NCI-H2227 (cell line): ENCODE measurements around the gene UNC5C.
A peak's percentile ranks its signal among the peaks of the same experiment; 100 is the strongest.

ENCODE experiments used
- DNase-seq: peaks from one replicate; lab custom pipeline; 2025; ENCODE audit not compliant: unreplicated experiment; lab: John Stamatoyannopoulos, UW

Gene UNC5C

GRCh38 chr4:95358421-95358820 lies 190.4 kb downstream of the UNC5C start:
- no peak for DNase-seq

- no peak for DNase-seq
Measured at GRCh38 chr4:95355021-95355420, 193.8 kb downstream of the UNC5C start.

GRCh38 chr4:95348418-95348817 lies 200.4 kb downstream of the UNC5C start:
- no peak for DNase-seq

- DNase-seq = no peak
Measured at GRCh38 chr4:95343235-95343634, 205.5 kb downstream of the UNC5C start.

- no peak for DNase-seq
Measured at GRCh38 chr4:95340191-95340590, 208.6 kb downstream of the UNC5C start.

- DNase-seq = no peak
Measured at GRCh38 chr4:95325665-95326064, 223.1 kb downstream of the UNC5C start.

GRCh38 chr4:95319169-95319568 lies 229.6 kb downstream of the UNC5C start:
- DNase-seq = no peak

GRCh38 chr4:95318483-95318882 lies 230.3 kb downstream of the UNC5C start:
- DNase-seq = no peak

GRCh38 chr4:95318044-95318443 lies 230.7 kb downstream of the UNC5C start:
- DNase-seq = no peak

- DNase-seq = peak; percentile 31
Measured at GRCh38 chr4:95317085-95317793, 231.5 kb downstream of the UNC5C start.

- DNase-seq = no peak
Measured at GRCh38 chr4:95314573-95314972, 234.2 kb downstream of the UNC5C start.

- no peak for DNase-seq
Measured at GRCh38 chr4:95304898-95305297, 243.9 kb downstream of the UNC5C start.

GRCh38 chr4:95300304-95300703 lies 248.5 kb downstream of the UNC5C start:
- no peak for DNase-seq

GRCh38 chr4:95296052-95296451 lies 252.7 kb downstream of the UNC5C start:
- no peak for DNase-seq

GRCh38 chr4:95295157-95295556 lies 253.6 kb downstream of the UNC5C start:
- no peak for DNase-seq

GRCh38 chr4:95294321-95294720 lies 254.5 kb downstream of the UNC5C start:
- no peak for DNase-seq

- no peak for DNase-seq
Measured at GRCh38 chr4:95293014-95293413, 255.8 kb downstream of the UNC5C start.

GRCh38 chr4:95290702-95291101 lies 258.1 kb downstream of the UNC5C start:
- no peak for DNase-seq

GRCh38 chr4:95289028-95289634 lies 259.6 kb downstream of the UNC5C start:
- no peak for DNase-seq

GRCh38 chr4:95288552-95288951 lies 260.2 kb downstream of the UNC5C start:
- no peak for DNase-seq

GRCh38 chr4:95285797-95286196 lies 263.0 kb downstream of the UNC5C start:
- DNase-seq = no peak

GRCh38 chr4:95284655-95285054 lies 264.1 kb downstream of the UNC5C start:
- no peak for DNase-seq

- no peak for DNase-seq
Measured at GRCh38 chr4:95283320-95283719, 265.5 kb downstream of the UNC5C start.
